ENCODE data around the gene KLHL29.

DNA sequence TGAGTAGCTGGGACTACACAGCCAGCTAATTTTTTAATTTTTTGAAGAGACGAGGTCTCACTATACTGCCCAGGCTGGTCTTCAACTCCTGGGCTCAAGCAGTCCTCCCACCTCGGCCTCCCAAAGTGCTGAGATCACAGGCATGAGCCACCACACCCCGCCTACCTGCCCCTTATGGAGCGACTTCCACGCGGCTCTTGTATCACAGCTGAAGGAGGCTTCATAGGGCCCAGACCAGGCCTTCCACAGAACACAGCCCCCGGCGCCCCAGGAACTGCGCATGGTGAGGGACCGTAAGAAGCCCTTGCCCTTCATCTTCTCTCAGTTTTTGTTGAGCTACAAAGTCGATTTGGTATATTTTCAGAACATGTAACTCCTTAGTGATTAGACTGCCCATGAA, 220.3 kb downstream of the KLHL29 start:
- TF ChIP-seq, protein P1, sequence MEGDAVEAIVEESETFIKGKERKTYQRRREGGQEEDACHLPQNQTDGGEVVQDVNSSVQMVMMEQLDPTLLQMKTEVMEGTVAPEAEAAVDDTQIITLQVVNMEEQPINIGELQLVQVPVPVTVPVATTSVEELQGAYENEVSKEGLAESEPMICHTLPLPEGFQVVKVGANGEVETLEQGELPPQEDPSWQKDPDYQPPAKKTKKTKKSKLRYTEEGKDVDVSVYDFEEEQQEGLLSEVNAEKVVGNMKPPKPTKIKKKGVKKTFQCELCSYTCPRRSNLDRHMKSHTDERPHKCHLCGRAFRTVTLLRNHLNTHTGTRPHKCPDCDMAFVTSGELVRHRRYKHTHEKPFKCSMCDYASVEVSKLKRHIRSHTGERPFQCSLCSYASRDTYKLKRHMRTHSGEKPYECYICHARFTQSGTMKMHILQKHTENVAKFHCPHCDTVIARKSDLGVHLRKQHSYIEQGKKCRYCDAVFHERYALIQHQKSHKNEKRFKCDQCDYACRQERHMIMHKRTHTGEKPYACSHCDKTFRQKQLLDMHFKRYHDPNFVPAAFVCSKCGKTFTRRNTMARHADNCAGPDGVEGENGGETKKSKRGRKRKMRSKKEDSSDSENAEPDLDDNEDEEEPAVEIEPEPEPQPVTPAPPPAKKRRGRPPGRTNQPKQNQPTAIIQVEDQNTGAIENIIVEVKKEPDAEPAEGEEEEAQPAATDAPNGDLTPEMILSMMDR (IDR thresholded peaks at IDR 0.05) = no peak
- TF ChIP-seq POLR2A (IDR thresholded peaks at IDR 0.05) = no peak
